Neural crest cell (in vitro differentiated cells): ENCODE data around the gene MAGEA9. TPM values are rescaled to one million over a fixed set of nuclear protein-coding genes. Genes with fewer than 3 reads are reported as not detected.
"Not testable (repeated sequence)": the region's sequence is repeated elsewhere in the genome, so short reads cannot be mapped to it uniquely, and the experiment has no call there.

Experiments used
- DNase-seq: peaks from one replicate; pipeline ENCODE4 v3.0.0; 2021; ENCODE audit warnings: low read depth, mixed read lengths, low spot score
- H3K27ac Mint-ChIP-seq: one replicate; pipeline ENCODE4 v1.8.0; 2021; ENCODE audit warnings: mild to moderate bottlenecking, mixed read lengths; ENCODE audit not compliant: unreplicated experiment
- H3K27me3 Mint-ChIP-seq: 2 replicates; pipeline ENCODE4 v1.8.0; 2021; ENCODE audit warnings: low read depth, mild to moderate bottlenecking, mixed read lengths
- H3K36me3 Mint-ChIP-seq: 2 replicates; pipeline ENCODE4 v1.8.0; 2021; ENCODE audit warnings: low read depth, mild to moderate bottlenecking, mixed read lengths
- H3K4me1 Mint-ChIP-seq: 2 replicates; pipeline ENCODE4 v1.8.0; 2021; ENCODE audit warnings: mixed read lengths
- H3K4me3 Mint-ChIP-seq: one replicate; pipeline ENCODE4 v1.8.0; 2021; ENCODE audit warnings: mild to moderate bottlenecking, mixed read lengths
- H3K9me3 Mint-ChIP-seq: 2 replicates; pipeline ENCODE4 v1.8.0; 2021; ENCODE audit warnings: mixed read lengths
- long read RNA-seq: library from polyadenylated mRNA; unstranded; transcript quantifications from one replicate; pipeline ENCODE4 v2.0.0, GENCODE V29; 2020
- total RNA-seq: library from RNA; stranded (reverse); gene quantifications from 2 replicates; pipeline ENCODE4 v1.2.1, GENCODE V29; 2021
- TF ChIP-seq, protein P1 (sequence below): fragments of 200-600 bp; sonication (generic); conservative IDR thresholded peaks from 2 replicates; pipeline ENCODE4 v1.5.0; 2021; ENCODE audit warnings: antibody characterized with exemption, mild to moderate bottlenecking

The MAGEA9 gene
- not detected in 2 replicates for total RNA-seq
- long read RNA-seq = 0 reads

- not testable (repeated sequence) for H3K27ac Mint-ChIP-seq, H3K4me3 Mint-ChIP-seq, H3K27me3 Mint-ChIP-seq, DNase-seq, H3K9me3 Mint-ChIP-seq, H3K36me3 Mint-ChIP-seq, H3K4me1 Mint-ChIP-seq
These were observed at the start of gene MAGEA9 for GRCh38 chrX:149781727-149782126. Gene MAGEA9 (plus strand): TSS chrX:149781930. CDS start chrX:149786211, 4,281 bp downstream.

DNA sequence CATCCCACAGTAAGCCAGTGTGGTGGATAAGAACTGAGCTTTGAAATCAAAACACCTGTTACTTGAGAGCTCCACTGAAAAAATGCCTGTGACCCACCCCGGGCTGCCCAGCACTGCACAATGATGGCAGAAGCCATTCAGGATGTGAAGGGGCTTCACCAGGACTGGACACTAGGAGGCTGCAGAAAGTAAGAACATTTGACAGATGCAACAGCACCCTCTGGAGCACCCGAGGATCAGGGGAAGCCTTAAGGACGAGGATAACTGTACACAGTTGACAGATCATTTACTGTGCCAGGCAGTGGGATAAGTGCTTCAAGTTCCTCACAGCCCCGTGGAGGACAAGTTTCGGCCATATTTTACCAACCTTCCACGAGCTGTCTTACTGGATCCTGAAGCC, 39.5 kb upstream of the MAGEA9 start:
- not testable (repeated sequence) for H3K27ac Mint-ChIP-seq, H3K9me3 Mint-ChIP-seq, H3K4me1 Mint-ChIP-seq, H3K36me3 Mint-ChIP-seq, H3K27me3 Mint-ChIP-seq, DNase-seq, H3K4me3 Mint-ChIP-seq

DNA sequence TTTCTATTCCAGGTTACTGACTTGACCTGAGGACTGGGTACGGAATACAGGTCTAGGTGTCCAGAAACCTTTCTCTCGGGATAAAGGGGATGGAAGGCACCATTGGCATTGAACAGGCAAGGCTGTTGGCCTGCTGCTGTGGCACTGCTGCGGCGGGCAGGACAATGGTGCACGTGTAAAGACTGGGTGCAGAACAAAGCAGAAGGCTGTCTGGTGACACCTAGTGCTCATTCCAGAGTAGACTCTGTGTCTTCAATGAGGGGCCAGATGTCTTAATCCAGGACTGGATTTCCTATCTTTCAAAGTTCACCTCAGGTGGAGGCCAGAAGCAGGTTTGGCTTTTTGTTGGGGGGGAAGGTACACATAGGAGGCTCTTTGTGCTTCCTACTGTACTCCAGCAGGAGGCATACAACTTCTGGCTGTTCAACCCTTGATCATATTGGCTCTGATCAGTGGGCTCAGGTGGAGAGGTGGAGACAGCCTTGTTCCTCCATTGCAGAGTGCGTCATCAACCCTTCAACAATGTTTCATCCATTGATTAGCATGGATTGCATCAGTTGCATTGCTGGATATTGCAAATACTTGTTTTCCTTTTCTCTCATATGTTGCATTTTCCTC, 35.2 kb upstream of the MAGEA9 start:
- not testable (repeated sequence) for DNase-seq, H3K4me3 Mint-ChIP-seq, H3K9me3 Mint-ChIP-seq, H3K36me3 Mint-ChIP-seq, H3K27ac Mint-ChIP-seq, H3K27me3 Mint-ChIP-seq, H3K4me1 Mint-ChIP-seq

- Mint-ChIP-seq H3K9me3 (peaks cover 4% of the 10 kb centered on the region), H3K4me1 (no peaks in the 10 kb centered on the region), H3K27ac (no peak overlapping the region), H3K36me3 (peaks cover 2% of the 10 kb centered on the region), H3K27me3 (no peaks in the 10 kb centered on the region), H3K4me3 (no peak overlapping the region)
- no peak for DNase-seq
- TF ChIP-seq, protein P1, sequence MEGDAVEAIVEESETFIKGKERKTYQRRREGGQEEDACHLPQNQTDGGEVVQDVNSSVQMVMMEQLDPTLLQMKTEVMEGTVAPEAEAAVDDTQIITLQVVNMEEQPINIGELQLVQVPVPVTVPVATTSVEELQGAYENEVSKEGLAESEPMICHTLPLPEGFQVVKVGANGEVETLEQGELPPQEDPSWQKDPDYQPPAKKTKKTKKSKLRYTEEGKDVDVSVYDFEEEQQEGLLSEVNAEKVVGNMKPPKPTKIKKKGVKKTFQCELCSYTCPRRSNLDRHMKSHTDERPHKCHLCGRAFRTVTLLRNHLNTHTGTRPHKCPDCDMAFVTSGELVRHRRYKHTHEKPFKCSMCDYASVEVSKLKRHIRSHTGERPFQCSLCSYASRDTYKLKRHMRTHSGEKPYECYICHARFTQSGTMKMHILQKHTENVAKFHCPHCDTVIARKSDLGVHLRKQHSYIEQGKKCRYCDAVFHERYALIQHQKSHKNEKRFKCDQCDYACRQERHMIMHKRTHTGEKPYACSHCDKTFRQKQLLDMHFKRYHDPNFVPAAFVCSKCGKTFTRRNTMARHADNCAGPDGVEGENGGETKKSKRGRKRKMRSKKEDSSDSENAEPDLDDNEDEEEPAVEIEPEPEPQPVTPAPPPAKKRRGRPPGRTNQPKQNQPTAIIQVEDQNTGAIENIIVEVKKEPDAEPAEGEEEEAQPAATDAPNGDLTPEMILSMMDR = no peak
These were observed 24.3 kb upstream of the MAGEA9 start for GRCh38 chrX:149757206-149758067.

- Mint-ChIP-seq H3K4me3 (no peak overlapping the region), H3K36me3 (peaks cover 2% of the 10 kb centered on the region), H3K9me3 (peaks cover 4% of the 10 kb centered on the region), H3K27me3 (no peaks in the 10 kb centered on the region), H3K4me1 (no peaks in the 10 kb centered on the region), H3K27ac (no peak overlapping the region)
- TF ChIP-seq, protein P1 = no peak
- DNase-seq = no peak
These were observed 23.5 kb upstream of the MAGEA9 start for GRCh38 chrX:149758068-149758714.

- DNase-seq, H3K9me3 Mint-ChIP-seq, H3K27ac Mint-ChIP-seq, H3K36me3 Mint-ChIP-seq, H3K4me1 Mint-ChIP-seq, H3K4me3 Mint-ChIP-seq, H3K27me3 Mint-ChIP-seq: not testable (repeated sequence)
These were observed 23.0 kb upstream of the MAGEA9 start for GRCh38 chrX:149758715-149759078.

DNA sequence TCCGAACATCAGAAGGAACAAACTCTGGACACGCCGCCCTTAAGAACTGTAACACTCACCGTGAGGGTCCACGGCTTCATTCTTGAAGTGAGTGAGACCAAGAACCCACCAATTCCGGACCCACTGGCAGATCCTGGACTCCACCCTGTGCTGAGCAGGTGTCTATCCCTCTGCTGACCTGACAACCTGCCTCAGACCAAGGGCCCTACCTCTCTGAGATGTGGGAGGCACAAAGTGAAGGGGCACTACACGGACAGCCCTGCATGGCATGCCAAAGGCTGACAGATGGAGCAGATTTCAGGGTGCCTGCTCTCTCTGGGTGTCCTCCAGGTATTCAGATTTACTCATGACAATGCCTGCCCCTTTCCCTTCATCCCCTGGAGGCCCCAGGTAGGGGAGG, 21.9 kb upstream of the MAGEA9 start:
- no peak for DNase-seq
- Mint-ChIP-seq H3K9me3 (peaks cover 4% of the 10 kb centered on the region), H3K36me3 (peaks cover 2% of the 10 kb centered on the region), H3K4me1 (no peaks in the 10 kb centered on the region), H3K27ac (no peak overlapping the region), H3K4me3 (no peak overlapping the region), H3K27me3 (no peaks in the 10 kb centered on the region)
- TF ChIP-seq, protein P1 = no peak
